ENCODE measurements around the gene USP49. TPM values are rescaled to one million over a fixed set of nuclear protein-coding genes. Genes with fewer than 3 reads are reported as not detected.

Gene USP49
- total and polyA plus RNA-seq, 12 donors, result 0.58 to 2.0 (median 1.7) TPM

- no peak for TF ChIP-seq CTCF (IDR thresholded peaks at IDR 0.05)
- WGBS, 2 donors, result 1 to 2% methylated on average over 24 to 36 of the region's 36 CpGs
- ATAC-seq (peak; percentile 39 to 81 (median 70)), DNase-seq (peak; percentile 63 to 73)
- Histone ChIP-seq H3K4me3 (peak within 1 kb of the TSS; percentile 65 to 99 (median 90)), H3K9me3 (no peaks in the 10 kb centered on the region), H3K27me3 (no peaks in the 10 kb centered on the region), H3K27ac (peak within 1 kb of the TSS; percentile 66 to 99 (median 94)), H3K36me3 (peaks cover 0 to 37% (median 5%) of the 10 kb centered on the region in 9 donors), H3K4me1 (peaks cover 17 to 67% (median 43%) of the 10 kb centered on the region in 9 donors)
- intact Hi-C loops (cut with DNase I), result loop anchor here (1.0 to 10.0 kb wide), 10 partner anchors 43 to 434 kb away; partner anchors contain the start of genes MRPS10 (in 2 of the 10), USP49 (in 2 of the 10) and TFEB (in 1 of the 10)
Observed at GRCh38 chr6:41780551-41781365, 114.4 kb downstream of the USP49 start, which contains the start of gene PRICKLE4. Gene PRICKLE4, plus strand, starts transcription at chr6:41780782. Its CDS starts 2,692 bp downstream, at chr6:41783474.

- ATAC-seq, result peak; percentile 92 to 97 (median 94)
- peaks cover 0 to 39% (median 11%) of the 10 kb centered on the region in 9 donors for H3K36me3 ChIP-seq
- peak within 1 kb of the TSS; percentile 65 to 99 (median 90) for H3K4me3 ChIP-seq
- peaks cover 11 to 59% (median 35%) of the 10 kb centered on the region in 9 donors for H3K4me1 ChIP-seq
- DNase-seq, result peak; percentile 98 to 100
- peak; percentile 87 to 98 (median 94) for TF ChIP-seq CTCF (IDR thresholded peaks at IDR 0.05)
- peak within 1 kb of the TSS; percentile 66 to 99 (median 94) for H3K27ac ChIP-seq
- intact Hi-C loops (cut with DNase I), result loop anchor here (1.0 to 10.0 kb wide), 17 partner anchors 43 to 435 kb away; partner anchors contain the start of genes TFEB (in 4 of the 10), MRPS10 (in 2 of the 10), USP49 (in 2 of the 10) and GUCA1A (in 1 of the 10)
- WGBS, 2 donors, result 0 to 1% methylated on average over 60 to 73 of the region's 73 CpGs
- H3K9me3 ChIP-seq, result no peaks in the 10 kb centered on the region
- no peaks in the 10 kb centered on the region for H3K27me3 ChIP-seq
Observed at GRCh38 chr6:41779788-41780550, 115.2 kb downstream of the USP49 start, which contains the start of gene FRS3. Gene FRS3, minus strand, starts transcription at chr6:41779900. Its CDS starts 2,913 bp downstream, at chr6:41776987.

GRCh38 chr6:41779336-41779735, 115.8 kb downstream of the USP49 start:
- intact Hi-C loops (cut with DNase I), result loop anchor here in 8 of 10 donors (5.0 to 10.0 kb wide), 10 partner anchors 42 to 415 kb away; partner anchors contain the start of genes TFEB (in 3 of the 8) and GUCA1A (in 1 of the 8)
- DNase-seq (no peak), ATAC-seq (no peak)

More at GRCh38 chr6:41779336-41779735, 115.8 kb downstream of the USP49 start:
- WGBS, 2 donors, result 1 to 3% methylated on average over 14 to 16 of the region's 16 CpGs
- peaks cover 11 to 53% (median 29%) of the 10 kb centered on the region in 9 donors for H3K4me1 ChIP-seq
- H3K9me3 ChIP-seq, result no peaks in the 10 kb centered on the region
- H3K27me3 ChIP-seq, result no peaks in the 10 kb centered on the region
- peak overlapping the region; percentile 57 to 99 (median 88) for H3K4me3 ChIP-seq
- peaks cover 0 to 39% (median 17%) of the 10 kb centered on the region in 9 donors for H3K36me3 ChIP-seq
- TF ChIP-seq CTCF (IDR thresholded peaks at IDR 0.05), result no peak
- peak overlapping the region in 9 of 10 donors; percentile 29 to 94 (median 68) for H3K27ac ChIP-seq

Measured in heart right ventricle (tissue), 16 donors.